GM12878 (cell line): Measurements from ENCODE around the gene EXOC4. TPM values are rescaled to one million over a fixed set of nuclear protein-coding genes. Genes with fewer than 3 reads are reported as not detected.

Experiments used
- ATAC-seq: fragments of 200-7000 bp; cut with Tn5 transposase; 3 replicates; pipeline ENCODE4 v1.9.1; 2020; ENCODE audit warnings: mild to moderate bottlenecking, moderate library complexity
- BruUV-seq: library from RNA; stranded (reverse); fragments of 400-500 nt; replicated peaks from 2 replicates; lab custom pipeline; 2021; lab: Mats Ljungman, UMichigan
- CTCF ChIA-PET: fragments of 300-600 bp; sonication (Branson Sonifier 250); formaldehyde crosslinking; extraction: SDS; loops from one replicate; lab custom pipeline; 2021; ENCODE audit warnings: inconsistent platforms; lab: Yijun Ruan, JAX
- POLR2A ChIA-PET: fragments of 350-600 bp; formaldehyde crosslinking; extraction: SDS; loops from one replicate; lab custom pipeline; 2021; ENCODE audit warnings: inconsistent platforms; lab: Charles Lee
- RAD21 ChIA-PET: fragments of 300-600 bp; sonication (Branson Sonifier 250); formaldehyde crosslinking; loops from one replicate; lab custom pipeline; 2023; ENCODE audit warnings: antibody characterized with exemption; ENCODE audit not compliant: unreplicated experiment; lab: Charles Lee
- SMC1A ChIA-PET: fragments of 300-600 bp; sonication (Branson Sonifier 250); formaldehyde crosslinking; loops from one replicate; lab custom pipeline; 2023; ENCODE audit not compliant: unreplicated experiment, uncharacterized antibody; lab: Charles Lee
- DNase-seq: peaks from one replicate; pipeline ENCODE4 v3.0.0-alpha.2; 2011; ENCODE audit warnings: low read depth, low spot score
- FAIRE-seq: peaks from 3 replicates; lab custom pipeline; 2011; peaks lifted over from hg19 to GRCh38; lab: Jason Lieb, UNC
- H2AFZ ChIP-seq: 2 replicates; pipeline ENCODE4 v1.6.0; 2011; ENCODE audit warnings: low read depth, low read length, control low read depth; ENCODE audit not compliant: control insufficient read depth
- H3K27ac ChIP-seq: 2 replicates; pipeline ENCODE4 v1.5.1; 2011; ENCODE audit warnings: control low read depth; ENCODE audit not compliant: control insufficient read depth, insufficient read depth
- H3K27me3 ChIP-seq, 2 experiments: replicated peaks in 1 of 2; 2 replicates each; pipeline versions ENCODE4 v1.6.0 to v1.6.1; 2011; ENCODE audit warnings: low read length in 1 of 2; ENCODE audit not compliant: control insufficient read depth in 2 of 2, insufficient read depth in 2 of 2
- H3K36me3 ChIP-seq, 2 experiments: 2 replicates each; pipeline ENCODE4 v1.5.1; 2011; ENCODE audit warnings: low read length in 1 of 2; ENCODE audit not compliant: control insufficient read depth in 2 of 2, insufficient read depth in 2 of 2
- H3K4me1 ChIP-seq: 2 replicates; pipeline ENCODE4 v1.6.1; 2011; ENCODE audit warnings: mild to moderate bottlenecking, low read length, moderate library complexity, mixed read lengths; ENCODE audit not compliant: control insufficient read depth, insufficient read depth
- H3K4me2 ChIP-seq: 2 replicates; pipeline ENCODE4 v1.6.0; 2011; ENCODE audit warnings: control low read depth; ENCODE audit not compliant: control insufficient read depth, insufficient read depth
- H3K4me3 ChIP-seq: fragments of 200-600 bp; sonication (generic); 2 replicates; pipeline ENCODE4 v1.5.1; 2016
- H3K79me2 ChIP-seq: 2 replicates; pipeline ENCODE4 v1.6.0; 2011; ENCODE audit warnings: low read length; ENCODE audit not compliant: control insufficient read depth, insufficient read depth
- H3K9ac ChIP-seq: 2 replicates; pipeline ENCODE4 v1.8.0; 2011; ENCODE audit warnings: low read length, control low read depth, mixed read lengths; ENCODE audit not compliant: control insufficient read depth, insufficient read depth
- H3K9me3 ChIP-seq: replicated peaks from 3 replicates; pipeline ENCODE4 v1.5.1; 2011; ENCODE audit warnings: mild to moderate bottlenecking, low read length; ENCODE audit not compliant: control insufficient read depth, insufficient read depth
- H4K20me1 ChIP-seq: 2 replicates; pipeline ENCODE4 v1.6.0; 2011; ENCODE audit not compliant: control insufficient read depth, insufficient read depth
- BHLHE40 ChIP-seq, 2 experiments: fragments of 450-650 bp in 1 of 2; IDR thresholded peaks; 2 replicates each; pipeline ENCODE4 v1.6.1; 2011 to 2017; ENCODE audit warnings: low read depth in 2 of 2, borderline replicate concordance in 1 of 2, improper control_type of control experiment in 1 of 2, low read length in 1 of 2, mild to moderate bottlenecking in 1 of 2
- CEBPB ChIP-seq, 2 experiments: fragments of 150-350 bp in 1 of 2; IDR thresholded peaks; 2 replicates each; pipeline ENCODE4 v1.6.1; 2012 to 2014; ENCODE audit warnings: low read depth in 2 of 2, low read length in 2 of 2, borderline replicate concordance in 1 of 2, inconsistent platforms in 1 of 2
- CTCF ChIP-seq, 3 experiments: IDR thresholded peaks in 2 of 3; conservative IDR thresholded peaks in 1 of 3; 2 replicates each; pipeline ENCODE4 v1.5.1; 2011; ENCODE audit warnings: low read depth in 3 of 3, low read length in 3 of 3, mild to moderate bottlenecking in 3 of 3, control low read depth in 2 of 3, moderate library complexity in 2 of 3, inconsistent platforms in 1 of 3, mixed read lengths in 1 of 3; ENCODE audit not compliant: control insufficient read depth in 2 of 3, insufficient read depth in 1 of 3; ENCODE audit errors: extremely low read depth in 1 of 3
- GABPA ChIP-seq: IDR thresholded peaks from 2 replicates; pipeline ENCODE4 v1.6.1; 2014; ENCODE audit warnings: antibody characterized with exemption, low read depth, mild to moderate bottlenecking, inconsistent platforms
- HDAC6 ChIP-seq: fragments of 200-600 bp; sonication (generic); IDR thresholded peaks from one replicate; pipeline ENCODE4 v1.8.0; 2017; ENCODE audit warnings: antibody characterized with exemption; ENCODE audit not compliant: unreplicated experiment
- IKZF1 ChIP-seq: fragments of 450-650 bp; conservative IDR thresholded peaks from 2 replicates; pipeline ENCODE4 v1.6.1; 2017; ENCODE audit warnings: antibody characterized with exemption, mild to moderate bottlenecking
- KAT2A ChIP-seq: conservative IDR thresholded peaks from 2 replicates; pipeline ENCODE4 v1.6.1; 2011; ENCODE audit warnings: low read depth, low read length; ENCODE audit not compliant: control insufficient read depth
- MLLT1 ChIP-seq: fragments of 450-650 bp; IDR thresholded peaks from 2 replicates; pipeline ENCODE4 v1.6.1; 2016; ENCODE audit warnings: mild to moderate bottlenecking
- RAD51 ChIP-seq: fragments of 450-650 bp; IDR thresholded peaks from 2 replicates; pipeline ENCODE4 v1.6.1; 2016; ENCODE audit warnings: moderate library complexity, mild to moderate bottlenecking, inconsistent platforms
- RELA ChIP-seq: fragments of 450-650 bp; IDR thresholded peaks from 2 replicates; pipeline ENCODE4 v1.8.0; 2014; ENCODE audit warnings: borderline replicate concordance; ENCODE audit not compliant: partially characterized antibody
- REST ChIP-seq: IDR thresholded peaks from 2 replicates; pipeline ENCODE4 v1.6.1; 2012; ENCODE audit warnings: mild to moderate bottlenecking, low read depth, low read length
- SMAD5 ChIP-seq: IDR thresholded peaks from 2 replicates; pipeline ENCODE4 v1.6.1; 2016; ENCODE audit warnings: antibody characterized with exemption, low read depth
- SP1 ChIP-seq: IDR thresholded peaks from one replicate; pipeline ENCODE4 v1.6.1; 2011; ENCODE audit warnings: low read depth, low read length
- ZBTB11 ChIP-seq: fragments of 450-650 bp; formaldehyde crosslinking; IDR thresholded peaks from 2 replicates; pipeline ENCODE4 v1.5.0; 2022; ENCODE audit warnings: mild to moderate bottlenecking, missing genetic modification characterization
- WGBS: methylation state at CpG from one replicate; pipeline ENCODE4 v1.1.6; 2016; ENCODE audit warnings: low lambda C conversion rate; ENCODE audit not compliant: insufficient replicate concordance, insufficient coverage; ENCODE audit errors: missing lambda C conversion rate; 5-methylcytosine and 5-hydroxymethylcytosine counted together
- in situ Hi-C: fragments of 300-500 bp; cut with MboI; formaldehyde crosslinking; loops from 9 replicates; pipeline ENCODE4 v1.14.3; 2018; ENCODE audit warnings: mixed read lengths
- intact Hi-C: fragments of 100-400 bp; cut with micrococcal nuclease; formaldehyde crosslinking; loops from one replicate; pipeline ENCODE4 v1.14.2; 2022; ENCODE audit not compliant: unreplicated experiment
- polyA plus RNA-seq, 11 experiments: library from polyadenylated mRNA; depleted of rRNA in 4 of 11; unstranded in 6 of 11; stranded (reverse) in 5 of 11; fragments of >200 nt; fragmentation: Nextera tagmentation in 4 of 11; fragmentation: Illumina TruSeq in 1 of 11; extraction: Ambion mirVana in 4 of 11; extraction: Trizol in 1 of 11; gene quantifications; 1 replicate in 1 of 11; 2 replicates in 10 of 11; pipeline versions ENCODE4 v1.2.1 to v1.2.3, GENCODE V29; 2011 to 2016; ENCODE audit warnings: inconsistent platforms in 2 of 11, missing spikeins in 2 of 11, low read depth in 1 of 11
- total RNA-seq, 4 experiments: library from RNA; depleted of rRNA in 3 of 4; stranded (reverse); fragments of >200 nt in 3 of 4; fragmentation: Illumina TruSeq in 1 of 4; extraction: Trizol in 1 of 4; gene quantifications; 2 replicates each; pipeline versions ENCODE4 v1.2.1 to v1.2.3, GENCODE V29; 2013 to 2021

Gene EXOC4
- total and polyA plus RNA-seq, 10 of the 15 experiments (the other 5 are each of a cell fraction or from before 2014, with no cell fraction given), result 13.2 to 44.5 (median 29.6) TPM

- no peaks in the 10 kb centered on the region for H3K27me3 ChIP-seq
- BruUV-seq, result no TSS peak
- no peaks in the 10 kb centered on the region for H3K4me1 ChIP-seq
- H3K4me3 ChIP-seq, result no peak overlapping the region
- WGBS, result 94% methylated on average over 6 of the region's 6 CpGs
- RAD21 ChIA-PET, result no interaction called here
- H3K27ac ChIP-seq, result no peak overlapping the region
- H3K4me2 ChIP-seq, result no peak overlapping the region
- FAIRE-seq (no peak), DNase-seq (no peak), ATAC-seq (no peak)
- H3K79me2 ChIP-seq, result no peaks in the 10 kb centered on the region
- POLR2A ChIA-PET, result no interaction called here
- intact Hi-C loops (no loop called here), in situ Hi-C loops (no loop called here)
- no peaks in the 10 kb centered on the region for H3K9me3 ChIP-seq
- no peak overlapping the region for H3K9ac ChIP-seq
- SMC1A ChIA-PET, result interaction anchor here (0.6 kb wide), 1 partner anchor 8 kb away, joined by 3 read pairs; no protein-coding TSS in a partner anchor
- CTCF ChIA-PET, result interaction anchor here (1.0 kb wide), 1 partner anchor 36 kb away, joined by 3 read pairs; no protein-coding TSS in a partner anchor
- no peaks in the 10 kb centered on the region for H3K36me3 ChIP-seq
- no peak overlapping the region for H2AFZ ChIP-seq
- H4K20me1 ChIP-seq, result no peaks in the 10 kb centered on the region
- TF ChIP-seq RAD51 (no peak), GABPA (no peak), IKZF1 (no peak), KAT2A (no peak), CEBPB (IDR thresholded peaks at IDR 0.05; ENCODE audit: borderline replicate concordance in 1 of 2, low read depth in 2 of 2, low read length in 2 of 2) (no peak), HDAC6 (no peak), REST (no peak), ZBTB11 (CRISPR knock-in tag) (no peak), SMAD5 (no peak), RELA (no peak), CTCF (IDR thresholded peaks at IDR 0.05 in 2 of 3, conservative IDR thresholded peaks at IDR 0.05 in 1 of 3; ENCODE audit: control insufficient read depth in 2 of 3, extremely low read depth in 1 of 3, insufficient read depth in 1 of 3, low read depth in 3 of 3, low read length in 3 of 3) (no peak), SP1 (no peak), BHLHE40 (IDR thresholded peaks at IDR 0.05; ENCODE audit: borderline replicate concordance in 1 of 2, low read depth in 2 of 2, low read length in 1 of 2) (no peak), MLLT1 (no peak)
Measured at GRCh38 chr7:133948588-133948987, 695.7 kb downstream of the EXOC4 start.
